Measurements from ENCODE around the gene POU2F2. TPM values are rescaled to one million over a fixed set of nuclear protein-coding genes. Genes with fewer than 3 reads are reported as not detected.
A peak's percentile ranks its signal among the peaks of the same experiment; 100 is the strongest.
"Not testable (repeated sequence)": the region's sequence is repeated elsewhere in the genome, so short reads cannot be mapped to it uniquely, and the experiment has no call there.

Gene POU2F2
- total RNA-seq, 4 donors from 2014 or later, result 0.93 to 1.8 (median 1.5) TPM

DNA sequence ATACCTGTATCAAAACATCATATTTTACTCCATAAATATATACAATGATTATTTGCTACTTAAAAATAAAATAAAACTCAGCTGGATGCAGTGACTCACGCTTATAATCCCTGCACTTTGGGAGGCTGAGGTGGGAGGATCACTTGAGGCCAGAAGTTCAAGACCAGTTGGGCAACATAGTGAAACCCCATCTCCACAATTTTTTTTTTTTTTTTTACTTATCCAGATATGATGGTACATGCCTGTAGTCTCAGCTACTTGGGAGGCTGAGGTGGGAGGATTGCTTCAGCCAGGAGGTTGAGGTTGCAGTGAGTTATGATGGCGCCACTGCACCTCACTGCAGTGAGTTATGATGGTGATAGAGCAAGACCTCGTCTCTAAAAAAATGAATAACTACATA is 22.4 kb downstream of the POU2F2 start:
- H3K9me3 ChIP-seq, result no peaks in the 10 kb centered on the region
- H3K27me3 ChIP-seq, result peaks cover 40% of the 10 kb centered on the region
- WGBS, 2 donors (ENCODE audit: low coverage in 1 of 2), result 78 to 100% methylated on average over 2 to 3 of the region's 3 CpGs
- H3K27ac ChIP-seq, result no peak overlapping the region
- no peak for ATAC-seq
- H3K4me1 ChIP-seq, result peaks cover 0 to 14% (median 3%) of the 10 kb centered on the region in 3 donors
- TF ChIP-seq EP300 (IDR thresholded peaks at IDR 0.05), result no peak
- no peaks in the 10 kb centered on the region for H3K36me3 ChIP-seq
- H3K4me3 ChIP-seq, result no peak overlapping the region

DNA sequence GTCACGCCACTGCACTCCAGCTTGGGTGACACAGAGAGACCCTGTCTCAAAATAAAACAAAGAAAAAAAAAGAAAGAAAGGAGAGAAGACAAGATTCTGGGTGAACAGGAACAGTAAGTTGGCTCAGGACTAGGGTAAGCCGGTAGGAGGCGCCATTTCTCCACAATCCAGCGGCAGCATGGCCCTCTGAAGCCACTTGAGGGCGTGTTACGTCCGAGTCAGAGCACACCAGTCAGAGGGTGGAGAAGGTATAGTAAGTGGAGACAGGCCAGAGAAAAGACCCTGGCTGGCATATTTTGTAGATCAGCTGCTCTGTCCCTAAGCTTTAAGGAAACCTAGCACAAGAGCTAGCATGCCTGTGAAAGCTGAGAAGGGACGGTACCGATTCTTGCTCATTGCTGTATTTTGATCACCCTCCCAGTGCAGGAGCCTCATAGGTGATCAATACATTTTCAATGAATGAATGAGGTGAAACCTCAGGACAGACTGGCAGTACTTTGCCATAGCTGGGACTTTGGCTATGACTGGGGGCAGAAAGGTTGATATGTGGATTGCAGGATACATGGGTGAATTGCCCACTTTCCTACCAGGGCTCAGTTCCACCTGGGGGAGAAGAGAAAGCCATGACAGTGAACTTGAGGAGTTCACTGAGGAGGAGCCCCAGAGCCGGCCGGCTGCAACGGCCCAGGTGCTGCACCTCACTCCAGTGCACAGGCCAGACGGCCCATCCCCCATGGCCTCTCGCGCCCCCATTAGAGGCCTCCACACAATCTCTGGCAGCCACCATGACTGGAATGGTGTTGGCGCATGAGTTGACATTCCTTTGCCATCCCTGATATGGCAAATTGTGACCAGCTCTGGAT is 23.5 kb downstream of the POU2F2 start:
- 5 to 11% methylated on average over 8 of the region's 16 CpGs for WGBS, 2 donors (ENCODE audit: low coverage in 1 of 2)
- peak; percentile 71 for ATAC-seq
- H3K9me3 ChIP-seq, result no peaks in the 10 kb centered on the region

DNA sequence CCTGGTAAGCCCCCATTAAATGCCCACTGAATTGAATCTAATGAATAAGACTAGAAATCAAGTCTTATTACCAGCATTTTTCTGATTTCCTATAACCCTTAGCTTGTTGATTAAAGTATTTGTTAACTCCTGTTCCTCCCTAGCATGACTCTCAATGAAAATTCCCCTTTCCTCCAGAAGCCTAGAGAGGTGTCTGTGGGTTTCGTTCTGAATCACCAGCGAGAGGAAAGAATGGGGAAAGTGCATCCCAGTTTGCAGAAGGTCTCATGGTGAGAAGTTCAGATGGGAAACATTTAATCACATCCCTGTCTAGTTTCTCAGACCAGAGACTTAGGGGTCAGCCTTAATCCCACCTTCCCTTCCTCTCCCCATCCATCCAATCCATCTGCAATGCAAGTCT is 26.9 kb downstream of the POU2F2 start:
- no peaks in the 10 kb centered on the region for H3K36me3 ChIP-seq
- no peak overlapping the region for H3K4me3 ChIP-seq
- TF ChIP-seq, protein P1, sequence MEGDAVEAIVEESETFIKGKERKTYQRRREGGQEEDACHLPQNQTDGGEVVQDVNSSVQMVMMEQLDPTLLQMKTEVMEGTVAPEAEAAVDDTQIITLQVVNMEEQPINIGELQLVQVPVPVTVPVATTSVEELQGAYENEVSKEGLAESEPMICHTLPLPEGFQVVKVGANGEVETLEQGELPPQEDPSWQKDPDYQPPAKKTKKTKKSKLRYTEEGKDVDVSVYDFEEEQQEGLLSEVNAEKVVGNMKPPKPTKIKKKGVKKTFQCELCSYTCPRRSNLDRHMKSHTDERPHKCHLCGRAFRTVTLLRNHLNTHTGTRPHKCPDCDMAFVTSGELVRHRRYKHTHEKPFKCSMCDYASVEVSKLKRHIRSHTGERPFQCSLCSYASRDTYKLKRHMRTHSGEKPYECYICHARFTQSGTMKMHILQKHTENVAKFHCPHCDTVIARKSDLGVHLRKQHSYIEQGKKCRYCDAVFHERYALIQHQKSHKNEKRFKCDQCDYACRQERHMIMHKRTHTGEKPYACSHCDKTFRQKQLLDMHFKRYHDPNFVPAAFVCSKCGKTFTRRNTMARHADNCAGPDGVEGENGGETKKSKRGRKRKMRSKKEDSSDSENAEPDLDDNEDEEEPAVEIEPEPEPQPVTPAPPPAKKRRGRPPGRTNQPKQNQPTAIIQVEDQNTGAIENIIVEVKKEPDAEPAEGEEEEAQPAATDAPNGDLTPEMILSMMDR (IDR thresholded peaks at IDR 0.05), result no peak
- WGBS, 2 donors (ENCODE audit: low coverage in 1 of 2), result 73% methylated on average over 2 of the region's 2 CpGs; no CpG with 5 or more reads in 1 of the 2 donors
- no peaks in the 10 kb centered on the region for H3K4me1 ChIP-seq
- no peaks in the 10 kb centered on the region for H3K9me3 ChIP-seq
- no peak overlapping the region for H3K27ac ChIP-seq
- ATAC-seq, result no peak
- peaks cover 31% of the 10 kb centered on the region for H3K27me3 ChIP-seq

More for the DNA sequence above, 23.5 kb downstream of the POU2F2 start:
- H3K4me3 ChIP-seq, result no peak overlapping the region
- TF ChIP-seq POLR2AphosphoS5 (IDR thresholded peaks at IDR 0.05) (no peak), EP300 (IDR thresholded peaks at IDR 0.05) (no peak), POLR2A (IDR thresholded peaks at IDR 0.05) (no peak)
- TF ChIP-seq, protein P1 (IDR thresholded peaks at IDR 0.05), result peak in 3 of 4 experiments; percentile 62 to 83 (median 76)
- H3K36me3 ChIP-seq, result no peaks in the 10 kb centered on the region
- peaks cover 0 to 7% (median 0%) of the 10 kb centered on the region in 3 donors for H3K4me1 ChIP-seq
- H3K27me3 ChIP-seq, result peaks cover 40% of the 10 kb centered on the region
- no peak overlapping the region for H3K27ac ChIP-seq

DNA sequence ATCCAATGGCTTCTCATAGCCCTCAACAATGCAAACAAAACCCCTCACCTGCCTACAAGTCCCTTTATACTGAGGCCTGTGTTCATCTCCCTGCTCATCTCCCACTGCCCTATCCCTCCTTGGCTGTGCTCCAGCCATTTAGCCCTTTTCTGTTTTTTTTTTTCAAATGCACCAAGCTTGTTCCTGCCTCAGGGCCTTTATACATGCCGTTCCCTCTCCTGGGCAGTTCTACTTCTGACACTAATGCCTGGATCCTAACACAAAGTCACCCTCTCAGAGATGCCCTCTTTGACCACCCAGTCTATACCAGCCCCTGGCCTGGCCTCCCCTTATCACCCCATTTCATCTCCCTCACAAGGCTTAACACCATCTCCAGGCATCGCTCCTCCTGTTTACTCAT is 29.4 kb downstream of the POU2F2 start:
- Histone ChIP-seq H3K27ac (no peak overlapping the region), H3K4me1 (no peaks in the 10 kb centered on the region), H3K36me3 (no peaks in the 10 kb centered on the region), H3K4me3 (no peak overlapping the region), H3K9me3 (no peaks in the 10 kb centered on the region), H3K27me3 (peaks cover 20% of the 10 kb centered on the region)
- no peak for ATAC-seq
- TF ChIP-seq EP300 (IDR thresholded peaks at IDR 0.05) (no peak), POLR2A (IDR thresholded peaks at IDR 0.05) (no peak), POLR2AphosphoS5 (IDR thresholded peaks at IDR 0.05) (no peak)
- TF ChIP-seq, protein P1 (IDR thresholded peaks at IDR 0.05), result no peak
- WGBS, 2 donors (ENCODE audit: low coverage in 1 of 2), result 87 to 100% methylated on average over 2 of the region's 2 CpGs

DNA sequence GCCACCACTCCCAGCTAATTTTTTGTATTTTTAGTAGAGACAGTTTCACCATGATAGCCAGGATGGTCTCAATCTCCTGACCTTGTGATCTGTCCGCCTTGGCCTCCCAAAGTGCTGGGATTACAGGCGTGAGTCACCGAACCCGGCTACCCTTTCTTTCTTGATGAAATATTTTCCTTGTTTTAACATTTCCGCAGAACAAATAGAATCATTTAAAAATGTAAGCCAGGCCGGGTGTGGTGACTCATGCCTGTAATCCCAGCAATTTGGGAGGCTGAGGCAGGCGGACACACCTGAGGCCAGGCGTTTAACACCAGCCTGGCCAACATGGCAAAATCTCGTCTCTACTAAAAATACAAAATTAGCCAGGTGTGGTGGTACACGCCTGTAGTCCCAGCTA is 32.0 kb downstream of the POU2F2 start:
- not testable (repeated sequence) for H3K27me3 ChIP-seq, H3K4me3 ChIP-seq, H3K36me3 ChIP-seq, ATAC-seq, H3K9me3 ChIP-seq, H3K27ac ChIP-seq
- WGBS, 2 donors (ENCODE audit: low coverage in 1 of 2), result 89 to 93% methylated on average over 5 to 8 of the region's 10 CpGs
- peaks cover 0 to 13% (median 7%) of the 10 kb centered on the region in 3 donors for H3K4me1 ChIP-seq

DNA sequence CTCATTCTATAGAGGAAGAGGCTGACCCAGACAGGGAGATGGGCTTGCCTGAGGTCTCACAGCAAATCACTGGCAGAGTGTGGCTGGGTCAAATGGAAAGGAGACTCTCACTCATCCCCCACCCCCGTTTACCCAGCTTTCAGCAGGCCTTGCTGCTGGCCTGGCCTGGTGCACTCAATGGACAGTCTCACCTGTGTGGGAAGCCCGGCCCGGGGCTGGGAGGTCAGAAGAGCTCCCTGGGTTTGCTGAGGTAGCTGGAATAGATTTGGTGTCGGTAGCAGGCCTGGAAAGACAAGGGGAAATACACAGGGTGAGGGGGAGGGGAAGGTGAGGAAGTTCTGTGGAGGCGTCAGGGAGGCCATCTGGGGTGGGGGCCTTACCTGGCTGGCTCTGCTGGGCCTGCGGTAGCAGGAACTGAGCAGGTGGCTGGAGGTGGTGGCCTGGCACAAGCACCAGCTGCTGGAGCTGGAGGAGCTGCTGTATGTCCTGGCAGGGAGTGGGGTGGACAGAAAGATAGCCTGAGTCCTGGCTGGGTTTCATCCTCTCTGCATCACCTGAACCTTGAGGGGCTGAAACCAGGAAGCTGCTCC is 32.8 kb downstream of the POU2F2 start:
- Histone ChIP-seq H3K9me3 (no peaks in the 10 kb centered on the region), H3K27ac (no peak overlapping the region), H3K4me3 (no peak overlapping the region), H3K27me3 (no peaks in the 10 kb centered on the region), H3K4me1 (peaks cover 0 to 20% (median 7%) of the 10 kb centered on the region in 3 donors), H3K36me3 (no peaks in the 10 kb centered on the region)
- WGBS, 2 donors (ENCODE audit: low coverage in 1 of 2), result 62% methylated on average over 3 of the region's 6 CpGs; no CpG with 5 or more reads in 1 of the 2 donors
- TF ChIP-seq EP300 (IDR thresholded peaks at IDR 0.05) (no peak), POLR2A (IDR thresholded peaks at IDR 0.05) (no peak), POLR2AphosphoS5 (IDR thresholded peaks at IDR 0.05) (no peak)
- TF ChIP-seq, protein P1 (IDR thresholded peaks at IDR 0.05), result no peak
- no peak for ATAC-seq
